ENCODE measurements around the gene LGR4. TPM values are rescaled to one million over a fixed set of nuclear protein-coding genes. Genes with fewer than 3 reads are reported as not detected.
A peak's percentile ranks its signal among the peaks of the same experiment; 100 is the strongest.

Gene LGR4
- total and polyA plus RNA-seq, 10 donors = 1.5 to 47.2 (median 27.0) TPM

GRCh38 chr11:27477243-27477642 lies 4.7 kb upstream of the LGR4 start:
- intact Hi-C loops (cut with DNase I; ENCODE audit: low total_unique reads) = loop anchor here (10.0 kb wide), 1 partner anchor 112 kb away; the partner anchor contains the start of gene CCDC34
- Histone ChIP-seq H3K9me3 (no peaks in the 10 kb centered on the region), H3K27ac (no peak overlapping the region), H3K4me1 (peaks cover 0 to 12% (median 2%) of the 10 kb centered on the region in 6 donors), H3K36me3 (no peaks in the 10 kb centered on the region), H3K4me3 (no peak overlapping the region), H3K27me3 (replicated peaks in 1 of 7) (peaks cover 0 to 10% (median 0%) of the 10 kb centered on the region in 7 donors)
- TF ChIP-seq POLR2A (IDR thresholded peaks at IDR 0.05) (no peak), POLR2AphosphoS5 (IDR thresholded peaks at IDR 0.05) (no peak), CTCF (IDR thresholded peaks at IDR 0.05 in 8 of 11, conservative IDR thresholded peaks at IDR 0.05 in 3 of 11) (no peak)
- DNase-seq = no peak

- Histone ChIP-seq H3K27me3 (replicated peaks in 1 of 7) (peaks cover 0 to 19% (median 0%) of the 10 kb centered on the region in 7 donors), H3K4me1 (peaks cover 0 to 26% (median 12%) of the 10 kb centered on the region in 6 donors), H3K36me3 (no peaks in the 10 kb centered on the region), H3K4me3 (no peak overlapping the region), H3K27ac (no peak overlapping the region), H3K9me3 (no peaks in the 10 kb centered on the region)
- DNase-seq = no peak
- WGBS, 5 donors = 84 to 95% (median 93%) methylated on average over 5 of the region's 5 CpGs
- no peak for TF ChIP-seq POLR2A (IDR thresholded peaks at IDR 0.05)
- no peak for TF ChIP-seq CTCF (IDR thresholded peaks at IDR 0.05 in 8 of 11, conservative IDR thresholded peaks at IDR 0.05 in 3 of 11)
- TF ChIP-seq POLR2AphosphoS5 (IDR thresholded peaks at IDR 0.05) = no peak
- intact Hi-C loops (cut with DNase I; ENCODE audit: low total_unique reads) = loop anchor here (10.0 kb wide), 1 partner anchor 111 kb away; the partner anchor contains the start of gene CCDC34
Measured at GRCh38 chr11:27475622-27476021, 3.0 kb upstream of the LGR4 start.

GRCh38 chr11:27473017-27473406 lies 422 bp upstream of the LGR4 start:
- H3K27me3 ChIP-seq (replicated peaks in 1 of 7) = peaks cover 0 to 19% (median 0%) of the 10 kb centered on the region in 7 donors
- WGBS, 5 donors = 13 to 24% (median 16%) methylated on average over 8 to 9 of the region's 9 CpGs
- H3K4me3 ChIP-seq = peak overlapping the region in 4 of 8 donors; percentile 77 to 94 (median 82)

More at GRCh38 chr11:27473017-27473406, 422 bp upstream of the LGR4 start:
- peaks cover 2 to 52% (median 27%) of the 10 kb centered on the region in 6 donors for H3K4me1 ChIP-seq
- peak overlapping the region in 3 of 8 donors; percentile 86 to 89 (median 88) for H3K27ac ChIP-seq
- no peaks in the 10 kb centered on the region for H3K36me3 ChIP-seq
- no peak for TF ChIP-seq CTCF (IDR thresholded peaks at IDR 0.05 in 8 of 11, conservative IDR thresholded peaks at IDR 0.05 in 3 of 11)
- no peak for TF ChIP-seq POLR2A (IDR thresholded peaks at IDR 0.05)
- no peak for TF ChIP-seq POLR2AphosphoS5 (IDR thresholded peaks at IDR 0.05)
- H3K9me3 ChIP-seq = no peaks in the 10 kb centered on the region
- intact Hi-C loops (cut with DNase I; ENCODE audit: low total_unique reads) = loop anchor here (10.0 kb wide), 1 partner anchor 108 kb away; the partner anchor contains the start of gene CCDC34
- DNase-seq = no peak
